ENCODE data around the gene EXOC6.

DNA sequence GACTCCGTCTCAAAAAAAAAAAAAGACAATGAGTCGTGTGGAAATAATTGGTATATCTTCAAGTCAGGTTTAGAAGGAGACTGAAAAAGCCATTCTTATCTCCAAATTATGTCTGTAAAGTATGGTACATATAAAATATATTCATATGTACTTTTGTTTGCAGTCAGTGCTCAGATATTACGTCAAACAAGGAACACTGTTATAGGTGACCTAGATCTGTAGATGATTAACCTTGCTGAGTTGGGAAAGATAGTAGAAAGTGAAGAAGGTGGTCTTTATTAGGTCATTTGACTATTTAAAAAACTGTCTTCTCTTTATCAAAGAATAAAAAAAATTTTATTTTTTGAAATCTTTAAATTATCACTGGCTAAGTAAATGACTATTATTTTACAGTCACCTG, 167.4 kb downstream of the EXOC6 start:
- TF ChIP-seq, protein P1, sequence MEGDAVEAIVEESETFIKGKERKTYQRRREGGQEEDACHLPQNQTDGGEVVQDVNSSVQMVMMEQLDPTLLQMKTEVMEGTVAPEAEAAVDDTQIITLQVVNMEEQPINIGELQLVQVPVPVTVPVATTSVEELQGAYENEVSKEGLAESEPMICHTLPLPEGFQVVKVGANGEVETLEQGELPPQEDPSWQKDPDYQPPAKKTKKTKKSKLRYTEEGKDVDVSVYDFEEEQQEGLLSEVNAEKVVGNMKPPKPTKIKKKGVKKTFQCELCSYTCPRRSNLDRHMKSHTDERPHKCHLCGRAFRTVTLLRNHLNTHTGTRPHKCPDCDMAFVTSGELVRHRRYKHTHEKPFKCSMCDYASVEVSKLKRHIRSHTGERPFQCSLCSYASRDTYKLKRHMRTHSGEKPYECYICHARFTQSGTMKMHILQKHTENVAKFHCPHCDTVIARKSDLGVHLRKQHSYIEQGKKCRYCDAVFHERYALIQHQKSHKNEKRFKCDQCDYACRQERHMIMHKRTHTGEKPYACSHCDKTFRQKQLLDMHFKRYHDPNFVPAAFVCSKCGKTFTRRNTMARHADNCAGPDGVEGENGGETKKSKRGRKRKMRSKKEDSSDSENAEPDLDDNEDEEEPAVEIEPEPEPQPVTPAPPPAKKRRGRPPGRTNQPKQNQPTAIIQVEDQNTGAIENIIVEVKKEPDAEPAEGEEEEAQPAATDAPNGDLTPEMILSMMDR (IDR thresholded peaks at IDR 0.05) = no peak
- TF ChIP-seq SIN3A (IDR thresholded peaks at IDR 0.05; ENCODE audit: borderline replicate concordance, insufficient read depth, low read depth, low read length) = no peak
